ENCODE results near the gene ECM1. TPM values are rescaled to one million over a fixed set of nuclear protein-coding genes. Genes with fewer than 3 reads are reported as not detected.

Gene ECM1
- total and polyA plus RNA-seq, 2 donors (not counting 1 experiment from before 2014, with no cell fraction given), result 25.1 to 108 TPM

GRCh38 chr1:150562446-150563339 lies 54.8 kb downstream of the ECM1 start:
- peak overlapping the region; percentile 100 for H3K27ac ChIP-seq (ENCODE audit: insufficient read depth, low read length)
- H3K4me1 ChIP-seq (ENCODE audit: control insufficient read depth, extremely low read depth, insufficient read depth, low read length), result peaks cover 47% of the 10 kb centered on the region
- H3K9me3 ChIP-seq (ENCODE audit: control insufficient read depth, insufficient read depth, low read depth, low read length), result no peaks in the 10 kb centered on the region
- H3K36me3 ChIP-seq (ENCODE audit: control insufficient read depth, insufficient read depth, low read length), result peaks cover 5% of the 10 kb centered on the region
- H3K27me3 ChIP-seq (ENCODE audit: control insufficient read depth, insufficient read depth, low read length), result no peaks in the 10 kb centered on the region
- DNase-seq (ENCODE audit: low read depth in 2 of 2), result no peak
- H3K4me3 ChIP-seq (replicated peaks in 1 of 4; ENCODE audit: control extremely low read depth in 1 of 4, insufficient read depth in 1 of 4, low read depth in 3 of 4, low read length in 4 of 4), result peak overlapping the region in 1 of 4 experiments; percentile 23
- no peak overlapping the region for H2AFZ ChIP-seq (ENCODE audit: low read length)
- peak overlapping the region; percentile 44 for H3K4me2 ChIP-seq (ENCODE audit: extremely low read depth, insufficient read depth, low read length)
- peaks cover 33% of the 10 kb centered on the region for H3K79me2 ChIP-seq (ENCODE audit: control insufficient read depth, insufficient read depth, low read length)
- no peaks in the 10 kb centered on the region for H4K20me1 ChIP-seq (ENCODE audit: control insufficient read depth, extremely low read depth, insufficient read depth, low read length)
- TF ChIP-seq CTCF (conservative IDR thresholded peaks at IDR 0.05 in 1 of 2, IDR thresholded peaks at IDR 0.05 in 1 of 2; ENCODE audit: low read depth in 1 of 2, low read length in 2 of 2), result no peak
- no peak for TF ChIP-seq EZH2 (IDR thresholded peaks at IDR 0.05; ENCODE audit: low read length, missing control alignments)
- peak overlapping the region; percentile 39 for H3K9ac ChIP-seq (ENCODE audit: insufficient read depth, low read length)

Other genes with a start within 250 kb of the ECM1 start
- 81.4 and 84.7 TPM in 2 replicates for gene APH1A, start 239.1 kb upstream of the ECM1 start, total RNA-seq
- 125 and 136 TPM in 2 replicates for gene APH1A, start 239.1 kb upstream of the ECM1 start, polyA plus RNA-seq
- gene C1orf54, start 235.3 kb upstream of the ECM1 start, total RNA-seq, result 32.0 and 36.5 TPM in 2 replicates
- gene C1orf54, start 235.3 kb upstream of the ECM1 start, polyA plus RNA-seq, result 16.3 and 42.8 TPM in 2 replicates
- gene CIART, start 225.6 kb upstream of the ECM1 start, total RNA-seq, result 5.1 and 10.4 TPM in 2 replicates
- gene CIART, start 225.6 kb upstream of the ECM1 start, polyA plus RNA-seq, result 15.3 and 15.4 TPM in 2 replicates
- 53.7 and 54.7 TPM in 2 replicates for gene MRPS21, start 214.2 kb upstream of the ECM1 start, total RNA-seq
- gene MRPS21, start 214.2 kb upstream of the ECM1 start, polyA plus RNA-seq, result 74.1 and 82.2 TPM in 2 replicates
- 32.6 and 37.0 TPM in 2 replicates for gene PRPF3, start 186.6 kb upstream of the ECM1 start, total RNA-seq
- gene PRPF3, start 186.6 kb upstream of the ECM1 start, polyA plus RNA-seq, result 25.6 and 28.8 TPM in 2 replicates
- gene RPRD2, start 144.0 kb upstream of the ECM1 start, total RNA-seq, result 6.7 and 12.1 TPM in 2 replicates
- gene RPRD2, start 144.0 kb upstream of the ECM1 start, polyA plus RNA-seq, result 13.4 and 16.7 TPM in 2 replicates
- gene TARS2, start 20.7 kb upstream of the ECM1 start, total RNA-seq, result 17.3 and 27.7 TPM in 2 replicates
- 7.4 and 13.3 TPM in 2 replicates for gene TARS2, start 20.7 kb upstream of the ECM1 start, polyA plus RNA-seq
- 0.83 and 1.0 TPM in 2 replicates for gene FALEC, start 7.6 kb downstream of the ECM1 start, total RNA-seq
- gene FALEC, start 7.6 kb downstream of the ECM1 start, polyA plus RNA-seq, result 0.15 TPM in 1 of 2 replicates, not detected in the other
- 6.4 and 13.0 TPM in 2 replicates for gene ADAMTSL4, start 41.3 kb downstream of the ECM1 start, total RNA-seq
- gene ADAMTSL4, start 41.3 kb downstream of the ECM1 start, polyA plus RNA-seq, result 7.3 and 19.8 TPM in 2 replicates
- 232 and 233 TPM in 2 replicates for gene MCL1, start 71.5 kb downstream of the ECM1 start, total RNA-seq
- gene MCL1, start 71.5 kb downstream of the ECM1 start, polyA plus RNA-seq, result 108 and 136 TPM in 2 replicates
- 53.7 and 78.1 TPM in 2 replicates for gene ENSA, start 121.5 kb downstream of the ECM1 start, total RNA-seq
- gene ENSA, start 121.5 kb downstream of the ECM1 start, polyA plus RNA-seq, result 112 and 184 TPM in 2 replicates
- gene GOLPH3L, start 189.0 kb downstream of the ECM1 start, total RNA-seq, result 10.3 and 11.1 TPM in 2 replicates
- gene GOLPH3L, start 189.0 kb downstream of the ECM1 start, polyA plus RNA-seq, result 23.1 and 28.7 TPM in 2 replicates
- under 0.01 TPM in 1 of 2 replicates, not detected in the other for gene HORMAD1, start 212.8 kb downstream of the ECM1 start, total RNA-seq
- not detected in 2 replicates for gene HORMAD1, start 212.8 kb downstream of the ECM1 start, polyA plus RNA-seq